ENCODE data around the gene AFMID.

AFMID gene

GRCh38 chr17:78256707-78257591 is 69.8 kb downstream of the AFMID start:
- FAIRE-seq = no peak

Measured in islet of Langerhans (tissue), 1 donor.